OCI-LY1 (cell line): ENCODE results near the gene DPRX.
"Not testable (repeated sequence)": the region's sequence is repeated elsewhere in the genome, so short reads cannot be mapped to it uniquely, and the experiment has no call there.

ENCODE experiments used
- H2AFZ ChIP-seq: fragments of 200-600 bp; sonication (generic), shearing (Covaris generic); 2 replicates; pipeline ENCODE4 v1.6.0; 2014; ENCODE audit warnings: antibody characterized with exemption, mild to moderate bottlenecking, low read length
- H3F3A ChIP-seq: fragments of 200-600 bp; sonication (generic), shearing (Covaris generic); 2 replicates; pipeline ENCODE4 v1.6.0; 2014; ENCODE audit warnings: mild to moderate bottlenecking, antibody characterized with exemption, low read length, moderate library complexity; ENCODE audit not compliant: insufficient read depth
- H3K27ac ChIP-seq: fragments of 200-600 bp; sonication (generic); 2 replicates; pipeline ENCODE4 v1.5.1; 2014; ENCODE audit warnings: low read length, mixed run types, mild to moderate bottlenecking, low read depth; ENCODE audit not compliant: poor library complexity, severe bottlenecking
- H3K27me3 ChIP-seq: fragments of 200-600 bp; sonication (generic); 2 replicates; pipeline ENCODE4 v1.6.0; 2014; ENCODE audit warnings: antibody characterized with exemption, mild to moderate bottlenecking, low read length, moderate library complexity; ENCODE audit not compliant: insufficient read depth
- H3K36me3 ChIP-seq: fragments of 200-600 bp; sonication (generic); 2 replicates; pipeline ENCODE4 v1.6.1; 2014; ENCODE audit warnings: mild to moderate bottlenecking, antibody characterized with exemption, low read length, moderate library complexity, mixed read lengths; ENCODE audit not compliant: insufficient read depth
- H3K4me1 ChIP-seq: fragments of 200-600 bp; sonication (generic); 2 replicates; pipeline ENCODE4 v1.5.1; 2014; ENCODE audit warnings: mild to moderate bottlenecking, low read length, moderate library complexity; ENCODE audit not compliant: insufficient read depth, severe bottlenecking
- H3K4me2 ChIP-seq: fragments of 200-600 bp; sonication (generic), shearing (Covaris generic); 2 replicates; pipeline ENCODE4 v1.6.1; 2014; ENCODE audit warnings: low read length
- H3K4me3 ChIP-seq: fragments of 200-600 bp; sonication (generic); 2 replicates; pipeline ENCODE4 v1.5.1; 2014; ENCODE audit warnings: low read length, low read depth, mild to moderate bottlenecking, mixed read lengths; ENCODE audit not compliant: poor library complexity, severe bottlenecking
- H3K79me2 ChIP-seq: fragments of 200-600 bp; shearing (Covaris generic); 2 replicates; pipeline ENCODE4 v1.6.1; 2016; ENCODE audit warnings: mixed run types, low read length, mixed read lengths; ENCODE audit not compliant: insufficient read depth
- H3K9ac ChIP-seq: fragments of 200-600 bp; sonication (generic), shearing (Covaris generic); 2 replicates; pipeline ENCODE4 v1.6.1; 2014; ENCODE audit warnings: mild to moderate bottlenecking, low read length, mixed read lengths
- H3K9me2 ChIP-seq: fragments of 200-600 bp; sonication (generic), shearing (Covaris generic); 2 replicates; pipeline ENCODE4 v1.6.1; 2014; ENCODE audit warnings: low read depth, mild to moderate bottlenecking, low read length, mixed read lengths
- H3K9me3 ChIP-seq: fragments of 200-600 bp; shearing (Covaris generic); 2 replicates; pipeline ENCODE4 v1.6.1; 2014; ENCODE audit warnings: low read length, mixed read lengths
- H4K20me1 ChIP-seq: fragments of 200-600 bp; sonication (generic), shearing (Covaris generic); 2 replicates; pipeline ENCODE4 v1.6.0; 2016; ENCODE audit warnings: mild to moderate bottlenecking, low read length; ENCODE audit not compliant: insufficient read depth
- CTCF ChIP-seq: fragments of 200-600 bp; sonication (generic), shearing (Covaris generic); IDR thresholded peaks from 2 replicates; pipeline ENCODE4 v1.5.1; 2017; ENCODE audit warnings: mild to moderate bottlenecking, antibody characterized with exemption, low read length, moderate library complexity, mixed read lengths
- EZH2 ChIP-seq: fragments of 200-600 bp; sonication (generic), shearing (Covaris generic); IDR thresholded peaks from 2 replicates; pipeline ENCODE4 v1.8.0; 2017; ENCODE audit warnings: borderline replicate concordance, mixed run types, mild to moderate bottlenecking, antibody characterized with exemption, low read length, moderate library complexity, mixed read lengths

The DPRX gene

DNA sequence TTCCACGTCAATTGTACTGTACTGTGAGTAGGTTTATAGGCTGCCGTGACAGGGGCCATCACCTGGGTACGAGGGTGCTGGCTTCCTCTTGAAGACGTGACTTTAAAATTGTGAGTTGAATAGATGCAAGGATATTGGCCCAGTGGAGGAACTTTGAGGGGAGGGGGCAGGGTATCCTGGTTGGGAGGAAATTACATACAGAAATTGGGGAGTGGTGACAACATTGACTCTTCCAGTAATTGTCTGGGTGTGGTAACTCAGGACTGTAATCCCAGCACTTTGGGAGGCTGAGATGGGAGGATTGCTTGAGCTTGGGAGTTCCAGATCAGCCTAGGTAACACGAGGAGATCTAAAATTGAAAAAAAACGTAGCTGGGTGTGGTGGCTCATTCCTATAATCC, 30.4 kb downstream of the DPRX start:
- H3K4me1 ChIP-seq: no peaks in the 10 kb centered on the region
- no peak overlapping the region for H3K4me2 ChIP-seq
- H3F3A ChIP-seq: no peaks in the 10 kb centered on the region
- H3K4me3 ChIP-seq: no peak overlapping the region
- H3K27ac ChIP-seq: no peak overlapping the region
- no peaks in the 10 kb centered on the region for H3K27me3 ChIP-seq
- no peaks in the 10 kb centered on the region for H3K9me3 ChIP-seq
- no peaks in the 10 kb centered on the region for H3K36me3 ChIP-seq
- TF ChIP-seq EZH2 (no peak), CTCF (no peak)
- H2AFZ ChIP-seq: no peak overlapping the region
- H3K79me2 ChIP-seq: no peaks in the 10 kb centered on the region
- H4K20me1 ChIP-seq: no peaks in the 10 kb centered on the region
- H3K9ac ChIP-seq: no peak overlapping the region
- H3K9me2 ChIP-seq: no peaks in the 10 kb centered on the region

DNA sequence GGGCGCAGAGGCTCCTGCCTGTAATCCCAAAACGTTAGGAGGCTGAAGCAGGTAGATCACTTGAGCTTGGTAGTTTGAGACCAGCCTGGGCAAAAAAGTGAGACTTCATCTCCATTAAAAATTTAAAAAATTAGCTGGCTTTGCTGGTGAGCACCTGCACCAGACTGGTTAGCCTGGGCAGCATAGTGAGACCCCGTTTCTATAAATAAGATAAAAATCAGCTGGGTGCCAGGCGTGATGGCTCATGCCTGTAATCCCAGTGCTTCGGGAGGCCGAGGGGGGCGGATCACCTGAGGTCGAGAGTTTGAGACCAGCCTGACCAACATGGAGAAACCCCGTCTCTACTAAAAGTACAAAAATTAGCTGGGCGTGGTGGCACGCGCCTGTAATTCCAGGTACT, 32.4 kb downstream of the DPRX start:
- Histone ChIP-seq H4K20me1 (no peaks in the 10 kb centered on the region), H3K27me3 (no peaks in the 10 kb centered on the region), H3K9me3 (no peaks in the 10 kb centered on the region), H3F3A (no peaks in the 10 kb centered on the region), H2AFZ (no peak overlapping the region), H3K9ac (no peak overlapping the region), H3K4me1 (no peaks in the 10 kb centered on the region), H3K4me3 (no peak overlapping the region), H3K9me2 (no peaks in the 10 kb centered on the region), H3K79me2 (no peaks in the 10 kb centered on the region), H3K27ac (no peak overlapping the region), H3K4me2 (no peak overlapping the region), H3K36me3 (no peaks in the 10 kb centered on the region)
- TF ChIP-seq CTCF (no peak), EZH2 (no peak)

GRCh38 chr19:53664760-53665159, 33.0 kb downstream of the DPRX start:
- no peaks in the 10 kb centered on the region for H3K27me3 ChIP-seq
- H3K9me3 ChIP-seq: no peaks in the 10 kb centered on the region

DNA sequence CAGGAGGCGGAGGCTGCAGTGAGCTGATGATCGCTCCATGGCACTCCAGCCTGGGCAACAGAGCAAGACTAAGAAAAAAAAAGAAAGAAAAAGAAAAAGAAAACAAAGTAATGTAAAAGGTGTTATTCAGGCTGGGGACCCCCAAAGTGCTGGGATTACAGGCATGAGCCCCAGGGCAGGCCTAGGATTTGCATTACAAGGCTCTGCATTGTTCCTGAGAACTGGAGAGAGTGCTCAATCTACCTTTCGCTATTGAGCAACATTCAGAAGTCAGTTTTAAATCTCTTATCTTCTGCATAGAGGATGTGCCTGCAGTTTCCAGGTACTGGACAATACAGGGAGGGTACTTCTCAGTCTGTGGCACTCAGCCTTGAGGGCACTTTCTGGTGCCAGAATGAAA, 34.5 kb downstream of the DPRX start:
- not testable (repeated sequence) for H3K27ac ChIP-seq, H3K9me3 ChIP-seq, H3K9me2 ChIP-seq, H3K9ac ChIP-seq, H2AFZ ChIP-seq, H3K79me2 ChIP-seq, H3K36me3 ChIP-seq, H3K4me1 ChIP-seq, H3K4me3 ChIP-seq, H3K27me3 ChIP-seq, H3K4me2 ChIP-seq, H3F3A ChIP-seq, H4K20me1 ChIP-seq

More at GRCh38 chr19:53664760-53665159, 33.0 kb downstream of the DPRX start:
- Histone ChIP-seq H4K20me1 (no peaks in the 10 kb centered on the region), H3K4me3 (no peak overlapping the region), H3F3A (no peaks in the 10 kb centered on the region), H3K9me2 (no peaks in the 10 kb centered on the region), H3K36me3 (no peaks in the 10 kb centered on the region), H3K4me2 (no peak overlapping the region), H3K27ac (no peak overlapping the region), H3K9ac (no peak overlapping the region), H3K4me1 (no peaks in the 10 kb centered on the region), H3K79me2 (no peaks in the 10 kb centered on the region), H2AFZ (no peak overlapping the region)
- TF ChIP-seq CTCF: no peak
- TF ChIP-seq EZH2: no peak

DNA sequence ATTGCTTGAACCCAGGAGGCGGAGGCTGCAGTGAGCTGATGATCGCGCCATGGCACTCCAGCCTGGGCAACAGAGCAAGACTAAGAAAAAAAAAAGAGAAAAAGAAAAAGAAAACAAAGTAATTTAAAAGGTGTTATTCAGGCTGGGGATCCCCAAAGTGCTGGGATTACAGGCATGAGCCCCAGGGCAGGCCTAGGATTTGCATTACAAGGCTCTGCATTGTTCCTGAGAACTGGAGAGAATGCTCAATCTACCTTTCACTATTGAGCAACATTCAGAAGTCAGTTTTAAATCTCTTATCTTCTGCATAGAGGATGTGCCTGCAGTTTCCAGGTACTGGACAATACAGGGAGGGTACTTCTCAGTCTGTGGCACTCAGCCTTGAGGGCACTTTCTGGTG, 37.0 kb downstream of the DPRX start:
- H3K79me2 ChIP-seq, H3K9ac ChIP-seq, H2AFZ ChIP-seq, H3K4me3 ChIP-seq, H3K4me2 ChIP-seq, H4K20me1 ChIP-seq, H3K9me3 ChIP-seq, H3K27me3 ChIP-seq, H3F3A ChIP-seq, H3K4me1 ChIP-seq, H3K9me2 ChIP-seq, H3K27ac ChIP-seq, H3K36me3 ChIP-seq: not testable (repeated sequence)
